NCI-H82 (cell line): ENCODE results near the gene PRR35.
"Not testable (repeated sequence)": the region's sequence is repeated elsewhere in the genome, so short reads cannot be mapped to it uniquely, and the experiment has no call there.

Experiments used
- DNase-seq: peaks from one replicate; lab custom pipeline; 2025; lab: John Stamatoyannopoulos, UW

PRR35 gene

GRCh38 chr16:593807-594206 is 33.6 kb downstream of the PRR35 start:
- DNase-seq: no peak

GRCh38 chr16:595094-595528 is 34.9 kb downstream of the PRR35 start:
- no peak for DNase-seq

GRCh38 chr16:595942-596735 is 35.9 kb downstream of the PRR35 start:
- DNase-seq: no peak

GRCh38 chr16:596736-597060 is 36.5 kb downstream of the PRR35 start:
- DNase-seq: no peak

- not testable (repeated sequence) for DNase-seq
Observed at GRCh38 chr16:597655-598054, 37.5 kb downstream of the PRR35 start.

GRCh38 chr16:598823-599739 is 38.9 kb downstream of the PRR35 start:
- DNase-seq: no peak

- peak; percentile 69 for DNase-seq
Observed at GRCh38 chr16:600781-601180, 40.6 kb downstream of the PRR35 start.

- DNase-seq: no peak
Observed at GRCh38 chr16:603933-604332, 43.7 kb downstream of the PRR35 start.

GRCh38 chr16:606656-607307 is 46.6 kb downstream of the PRR35 start:
- DNase-seq: peak; percentile 99

- DNase-seq: peak; percentile 39
Observed at GRCh38 chr16:608019-608418, 47.8 kb downstream of the PRR35 start.

- no peak for DNase-seq
Observed at GRCh38 chr16:609316-609715, 49.1 kb downstream of the PRR35 start.

- DNase-seq: no peak
Observed at GRCh38 chr16:609984-610383, 49.8 kb downstream of the PRR35 start.

GRCh38 chr16:610513-611381 is 50.6 kb downstream of the PRR35 start:
- DNase-seq: peak; percentile 50

- no peak for DNase-seq
Observed at GRCh38 chr16:615122-615521, 54.9 kb downstream of the PRR35 start.
